ENCODE data around the gene RNGTT. TPM values are rescaled to one million over a fixed set of nuclear protein-coding genes. Genes with fewer than 3 reads are reported as not detected.

The RNGTT gene
- total and polyA plus RNA-seq, 2 experiments from 2014 or later: 9.2 to 21.5 TPM

GRCh38 chr6:88919032-88919431, 44.4 kb downstream of the RNGTT start:
- Histone ChIP-seq H3K79me2 (ENCODE audit: insufficient read depth) (peaks cover 9% of the 10 kb centered on the region; the same call in 1 of the 2 replicates), H3K9ac (no peak overlapping the region), H3K4me1 (ENCODE audit: insufficient read depth) (no peaks in the 10 kb centered on the region), H3K9me2 (ENCODE audit: insufficient read depth) (no peaks in the 10 kb centered on the region), H2AFZ (no peak overlapping the region), H3K4me3 (no peak overlapping the region), H3K27me3 (replicated peaks; ENCODE audit: insufficient read depth) (no peaks in the 10 kb centered on the region), H3K36me3 (ENCODE audit: low read depth) (no peaks in the 10 kb centered on the region), H3K4me2 (ENCODE audit: unreplicated experiment) (no peak overlapping the region), H3F3A (ENCODE audit: insufficient read depth) (no peaks in the 10 kb centered on the region), H4K20me1 (ENCODE audit: insufficient read depth) (no peaks in the 10 kb centered on the region), H3K9me3 (ENCODE audit: low read depth) (no peaks in the 10 kb centered on the region), H3K27ac (no peak overlapping the region)
- DNase-seq: peak; percentile 24
- TF ChIP-seq EZH2 (IDR thresholded peaks at IDR 0.05; ENCODE audit: insufficient read depth, poor library complexity, severe bottlenecking) (no peak), EZH2phosphoT487 (IDR thresholded peaks at IDR 0.05; ENCODE audit: insufficient read depth, low read depth) (no peak)
- in situ Hi-C loops (cut with MboI): no loop called here
- 45 to 69% methylated on average over 1 of the region's 1 CpG for WGBS, 2 experiments (ENCODE audit: low coverage in 1 of 2, low lambda C conversion rate in 2 of 2, missing lambda C conversion rate in 2 of 2)

GRCh38 chr6:88916615-88917208, 46.7 kb downstream of the RNGTT start:
- no peak overlapping the region for H2AFZ ChIP-seq

GRCh38 chr6:88914895-88915598, 48.4 kb downstream of the RNGTT start:
- Histone ChIP-seq H3K4me1 (ENCODE audit: insufficient read depth) (no peaks in the 10 kb centered on the region), H2AFZ (no peak overlapping the region), H3K27ac (no peak overlapping the region), H3K9me2 (ENCODE audit: insufficient read depth) (no peaks in the 10 kb centered on the region), H4K20me1 (ENCODE audit: insufficient read depth) (no peaks in the 10 kb centered on the region), H3K36me3 (ENCODE audit: low read depth) (no peaks in the 10 kb centered on the region), H3K4me3 (no peak overlapping the region), H3K9ac (no peak overlapping the region), H3K79me2 (ENCODE audit: insufficient read depth) (peaks cover 41% of the 10 kb centered on the region), H3K27me3 (replicated peaks; ENCODE audit: insufficient read depth) (no peaks in the 10 kb centered on the region), H3F3A (ENCODE audit: insufficient read depth) (no peaks in the 10 kb centered on the region), H3K9me3 (ENCODE audit: low read depth) (no peaks in the 10 kb centered on the region), H3K4me2 (ENCODE audit: unreplicated experiment) (no peak overlapping the region)
- no peak for DNase-seq
- WGBS, 2 experiments (ENCODE audit: low coverage in 1 of 2, low lambda C conversion rate in 2 of 2, missing lambda C conversion rate in 2 of 2): 79 to 83% methylated on average over 3 of the region's 3 CpGs
- in situ Hi-C loops (cut with MboI): no loop called here
- TF ChIP-seq EZH2phosphoT487 (IDR thresholded peaks at IDR 0.05; ENCODE audit: insufficient read depth, low read depth): no peak
- TF ChIP-seq EZH2 (IDR thresholded peaks at IDR 0.05; ENCODE audit: insufficient read depth, poor library complexity, severe bottlenecking): no peak

More at GRCh38 chr6:88916615-88917208, 46.7 kb downstream of the RNGTT start:
- no peak overlapping the region for H3K4me2 ChIP-seq (ENCODE audit: unreplicated experiment)
- no peaks in the 10 kb centered on the region for H3K4me1 ChIP-seq (ENCODE audit: insufficient read depth)
- no peaks in the 10 kb centered on the region for H3K9me3 ChIP-seq (ENCODE audit: low read depth)
- H3K4me3 ChIP-seq: no peak overlapping the region
- in situ Hi-C loops (cut with MboI): no loop called here
- WGBS, 2 experiments (ENCODE audit: low coverage in 1 of 2, low lambda C conversion rate in 2 of 2, missing lambda C conversion rate in 2 of 2): 96 to 97% methylated on average over 1 of the region's 1 CpG
- H3K27ac ChIP-seq: no peak overlapping the region
- H4K20me1 ChIP-seq (ENCODE audit: insufficient read depth): no peaks in the 10 kb centered on the region
- no peak for DNase-seq
- no peaks in the 10 kb centered on the region for H3K9me2 ChIP-seq (ENCODE audit: insufficient read depth)
- H3K27me3 ChIP-seq (replicated peaks; ENCODE audit: insufficient read depth): no peaks in the 10 kb centered on the region
- no peaks in the 10 kb centered on the region for H3K36me3 ChIP-seq (ENCODE audit: low read depth)
- TF ChIP-seq EZH2 (IDR thresholded peaks at IDR 0.05; ENCODE audit: insufficient read depth, poor library complexity, severe bottlenecking): no peak
- TF ChIP-seq EZH2phosphoT487 (IDR thresholded peaks at IDR 0.05; ENCODE audit: insufficient read depth, low read depth): no peak
- peaks cover 27% of the 10 kb centered on the region for H3K79me2 ChIP-seq (ENCODE audit: insufficient read depth)
- no peaks in the 10 kb centered on the region for H3F3A ChIP-seq (ENCODE audit: insufficient read depth)
- H3K9ac ChIP-seq: no peak overlapping the region

GRCh38 chr6:88914180-88914579, 49.2 kb downstream of the RNGTT start:
- Histone ChIP-seq H3K4me2 (ENCODE audit: unreplicated experiment) (no peak overlapping the region), H3K27ac (no peak overlapping the region), H3K27me3 (replicated peaks; ENCODE audit: insufficient read depth) (no peaks in the 10 kb centered on the region), H2AFZ (no peak overlapping the region), H3F3A (ENCODE audit: insufficient read depth) (no peaks in the 10 kb centered on the region), H3K79me2 (ENCODE audit: insufficient read depth) (peaks cover 48% of the 10 kb centered on the region), H4K20me1 (ENCODE audit: insufficient read depth) (no peaks in the 10 kb centered on the region), H3K4me1 (ENCODE audit: insufficient read depth) (no peaks in the 10 kb centered on the region), H3K9me3 (ENCODE audit: low read depth) (no peaks in the 10 kb centered on the region), H3K9me2 (ENCODE audit: insufficient read depth) (no peaks in the 10 kb centered on the region), H3K36me3 (ENCODE audit: low read depth) (no peaks in the 10 kb centered on the region), H3K4me3 (no peak overlapping the region), H3K9ac (no peak overlapping the region)
- in situ Hi-C loops (cut with MboI): no loop called here
- TF ChIP-seq EZH2phosphoT487 (IDR thresholded peaks at IDR 0.05; ENCODE audit: insufficient read depth, low read depth) (no peak), EZH2 (IDR thresholded peaks at IDR 0.05; ENCODE audit: insufficient read depth, poor library complexity, severe bottlenecking) (no peak)
- WGBS, 2 experiments (ENCODE audit: low coverage in 1 of 2, low lambda C conversion rate in 2 of 2, missing lambda C conversion rate in 2 of 2): 97 to 100% methylated on average over 4 of the region's 4 CpGs
- DNase-seq: no peak
